HepG2 (cell line): ENCODE results near the gene CCDC181. TPM values are rescaled to one million over a fixed set of nuclear protein-coding genes. Genes with fewer than 3 reads are reported as not detected.

Source experiments
- ATAC-seq: fragments of 200-7000 bp; cut with Tn5 transposase; 3 replicates; pipeline ENCODE4 v1.9.1; 2020; ENCODE audit warnings: mild to moderate bottlenecking, moderate library complexity
- BruUV-seq: library from RNA; stranded (reverse); fragments of 400-500 nt; replicated peaks from 2 replicates; lab custom pipeline; 2021; lab: Mats Ljungman, UMichigan
- CTCF ChIA-PET: fragments of 300-600 bp; formaldehyde crosslinking; extraction: SDS; loops from one replicate; lab custom pipeline; 2021; ENCODE audit warnings: low total read pairs, inconsistent platforms, low intra/inter-chr PET ratio; lab: Yijun Ruan, JAX
- POLR2A ChIA-PET: fragments of 350-600 bp; sonication (Branson Sonifier 250); formaldehyde crosslinking; loops from one replicate; lab custom pipeline; 2020; ENCODE audit warnings: antibody characterized with exemption, inconsistent platforms; lab: Yijun Ruan, JAX
- DNase-seq: peaks from one replicate; pipeline ENCODE4 v3.0.0-alpha.2; 2015; ENCODE audit warnings: low spot score
- FAIRE-seq: peaks from 3 replicates; lab custom pipeline; 2011; peaks lifted over from hg19 to GRCh38; lab: Jason Lieb, UNC
- H2AFZ ChIP-seq: one replicate; pipeline ENCODE4 v1.6.1; 2011; ENCODE audit warnings: low read length, inconsistent platforms
- H3K27ac ChIP-seq: fragments of 300-600 bp; 3 replicates; pipeline ENCODE4 v1.8.0; 2011; ENCODE audit warnings: mixed run types, mild to moderate bottlenecking, mixed read lengths, low read length, inconsistent platforms; ENCODE audit not compliant: insufficient read depth; ENCODE audit errors: extremely low read length
- H3K27me3 ChIP-seq, 2 experiments: fragments of 200-600 bp in 1 of 2; 2 replicates in 1 of 2; 3 replicates in 1 of 2; pipeline versions ENCODE4 v1.6.0 to v1.8.0; 2011; ENCODE audit warnings: low read length in 2 of 2, mild to moderate bottlenecking in 2 of 2, moderate library complexity in 2 of 2, inconsistent platforms in 1 of 2; ENCODE audit not compliant: insufficient read depth in 2 of 2, control insufficient read depth in 1 of 2
- H3K36me3 ChIP-seq, 2 experiments: fragments of 200-600 bp in 1 of 2; replicated peaks in 1 of 2; 2 replicates in 1 of 2; 3 replicates in 1 of 2; pipeline versions ENCODE4 v1.5.1 to v1.8.0; 2011; ENCODE audit warnings: low read length in 2 of 2, inconsistent platforms in 1 of 2; ENCODE audit not compliant: insufficient read depth in 2 of 2, control insufficient read depth in 1 of 2
- H3K4me1 ChIP-seq: 2 replicates; pipeline ENCODE4 v1.5.1; 2012; ENCODE audit warnings: low read length, inconsistent platforms; ENCODE audit not compliant: insufficient read depth
- H3K4me2 ChIP-seq: 2 replicates; pipeline ENCODE4 v1.6.0; 2011; ENCODE audit warnings: low read depth, low read length, inconsistent platforms
- H3K4me3 ChIP-seq, 3 experiments: fragments of 200-600 bp in 1 of 3; sonication (generic), shearing (Covaris generic) in 1 of 3; replicated peaks in 1 of 3; 2 replicates each; pipeline ENCODE4 v1.5.1; 2011 to 2016; ENCODE audit warnings: low read length in 3 of 3, inconsistent platforms in 2 of 3, low read depth in 2 of 3, mild to moderate bottlenecking in 2 of 3, control low read depth in 1 of 3, mixed read lengths in 1 of 3; ENCODE audit not compliant: insufficient read depth in 1 of 3
- H3K79me2 ChIP-seq: one replicate; pipeline ENCODE4 v1.6.1; 2011; ENCODE audit warnings: low read length, inconsistent platforms; ENCODE audit not compliant: insufficient read depth
- H3K9ac ChIP-seq: 2 replicates; pipeline ENCODE4 v1.6.0; 2011; ENCODE audit warnings: mild to moderate bottlenecking, low read depth, low read length, inconsistent platforms; ENCODE audit not compliant: insufficient read depth
- H3K9me3 ChIP-seq: 2 replicates; pipeline ENCODE4 v1.5.1; 2012; ENCODE audit warnings: mild to moderate bottlenecking, low read length
- H4K20me1 ChIP-seq: 2 replicates; pipeline ENCODE4 v1.6.0; 2011; ENCODE audit warnings: inconsistent platforms, mild to moderate bottlenecking, low read length, moderate library complexity; ENCODE audit not compliant: insufficient read depth
- CBFB ChIP-seq: sonication (generic); formaldehyde crosslinking; IDR thresholded peaks from 2 replicates; pipeline ENCODE4 v1.4.0; 2020; ENCODE audit warnings: missing genetic modification reagents
- DNMT3B ChIP-seq: conservative IDR thresholded peaks from 2 replicates; pipeline ENCODE4 v1.6.1; 2016; ENCODE audit warnings: missing biosample characterization, control low read depth
- GATAD2A ChIP-seq: IDR thresholded peaks from 2 replicates; pipeline ENCODE4 v1.6.1; 2016
- KAT8 ChIP-seq: IDR thresholded peaks from 2 replicates; pipeline ENCODE4 v1.6.1; 2016; ENCODE audit warnings: missing genetic modification reagents, missing compliant biosample characterization
- REL ChIP-seq: sonication (generic); formaldehyde crosslinking; conservative IDR thresholded peaks from 2 replicates; pipeline ENCODE4 v1.8.0; 2022; ENCODE audit warnings: mild to moderate bottlenecking, missing genetic modification reagents, moderate library complexity
- RFXANK ChIP-seq: IDR thresholded peaks from 2 replicates; pipeline ENCODE4 v1.6.1; 2016
- SMAD1 ChIP-seq: sonication (generic); formaldehyde crosslinking; IDR thresholded peaks from 2 replicates; pipeline ENCODE4 v1.4.0; 2020; ENCODE audit warnings: missing genetic modification reagents, low read depth, mild to moderate bottlenecking, borderline replicate concordance
- SMC3 ChIP-seq: IDR thresholded peaks from 2 replicates; pipeline ENCODE4 v1.6.1; 2011; ENCODE audit warnings: low read length, improper control_type of control experiment
- ZBTB7A ChIP-seq: sonication (generic); formaldehyde crosslinking; IDR thresholded peaks from 2 replicates; pipeline ENCODE4 v1.8.0; 2022; ENCODE audit warnings: mild to moderate bottlenecking, missing genetic modification reagents
- ZNF761 ChIP-seq: sonication (generic); formaldehyde crosslinking; conservative IDR thresholded peaks from 2 replicates; pipeline ENCODE4 v1.4.0; 2020; ENCODE audit warnings: mild to moderate bottlenecking, missing genetic modification reagents
- WGBS: methylation state at CpG from one replicate; pipeline ENCODE4 v1.1.6; 2017; ENCODE audit warnings: low lambda C conversion rate; 5-methylcytosine and 5-hydroxymethylcytosine counted together
- in situ Hi-C: cut with HindIII; loops from 2 replicates; pipeline ENCODE4 v1.10.0; 2017; ENCODE audit warnings: low pct_unique_long_range_greater_than_20kb; ENCODE audit not compliant: extremely low pct_ligation_motif_present
- intact Hi-C: fragments of 100-400 bp; cut with micrococcal nuclease; formaldehyde crosslinking; loops from one replicate; pipeline ENCODE4 v1.10.0; 2022; ENCODE audit not compliant: unreplicated experiment
- polyA plus RNA-seq, 8 experiments: library from polyadenylated mRNA; depleted of rRNA in 3 of 8; stranded (reverse) in 7 of 8; unstranded in 1 of 8; fragments of >200 nt; fragmentation: Illumina TruSeq in 4 of 8; extraction: Trizol in 4 of 8; gene quantifications; 2 replicates each; pipeline versions ENCODE4 v1.2.1 to v1.2.3, GENCODE V29; 2011 to 2016; ENCODE audit warnings: low read depth in 4 of 8, missing spikeins in 1 of 8, mixed read lengths in 1 of 8; ENCODE audit not compliant: insufficient read depth in 1 of 8
- total RNA-seq, 5 experiments: library from RNA; depleted of rRNA; stranded (reverse); fragments of >200 nt; fragmentation: Illumina TruSeq; extraction: Trizol; gene quantifications; 2 replicates each; pipeline ENCODE4 v1.2.3, GENCODE V29; 2016; ENCODE audit warnings: low read depth in 1 of 5
- TF ChIP-seq, protein P1 (sequence below): IDR thresholded peaks from 2 replicates; pipeline ENCODE4 v1.4.0; 2020; ENCODE audit warnings: mild to moderate bottlenecking, missing genetic modification reagents
- TF ChIP-seq, protein P2 (sequence below): sonication (generic); formaldehyde crosslinking; IDR thresholded peaks from 2 replicates; pipeline ENCODE4 v1.9.0; 2021; ENCODE audit warnings: missing genetic modification reagents, borderline replicate concordance
- TF ChIP-seq, protein P3 (sequence below): sonication (generic); formaldehyde crosslinking; IDR thresholded peaks from 2 replicates; pipeline ENCODE4 v1.5.0; 2020; ENCODE audit warnings: missing genetic modification reagents

CCDC181 gene
- total and polyA plus RNA-seq, 2 of the 13 experiments (the other 11 are each of a cell fraction or from before 2014, with no cell fraction given), result 0.07 TPM; not detected in 1

DNA sequence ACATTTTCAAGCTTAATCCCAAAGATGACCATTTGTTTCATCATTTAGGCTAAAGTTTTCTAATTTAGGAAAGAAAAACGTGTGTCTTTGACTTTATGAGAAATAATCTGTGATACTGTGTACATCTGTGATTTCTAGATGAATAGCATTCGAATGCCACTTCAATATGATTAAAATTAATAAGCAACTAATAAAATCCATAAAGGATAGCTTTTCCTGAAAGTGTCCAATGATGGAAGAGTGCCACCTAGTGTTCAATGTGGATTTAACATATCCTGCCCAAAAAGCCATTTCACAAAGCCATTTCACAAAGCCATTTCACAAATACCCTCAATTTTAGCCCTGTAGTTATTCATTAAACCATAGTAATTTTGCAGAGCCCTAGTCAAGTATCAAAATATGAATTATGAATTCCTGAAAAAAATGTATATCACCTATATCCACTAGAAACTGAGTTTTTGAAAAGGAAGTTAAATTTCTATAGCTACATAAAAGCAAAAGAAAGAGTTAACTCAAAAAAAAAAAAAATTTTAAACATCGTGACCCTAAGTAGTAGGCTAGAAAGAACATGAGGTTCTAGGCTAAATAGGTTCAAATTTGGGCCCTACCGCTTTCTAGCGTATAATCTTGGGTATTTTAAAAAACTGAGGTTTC, 78.8 kb downstream of the CCDC181 start (continued):
- TF ChIP-seq SMC3 (peak; percentile 90), KAT8 (CRISPR knock-in tag) (peak; percentile 38; the same call in 1 of the 2 replicates), GATAD2A (peak; percentile 49; the same call in 1 of the 2 replicates)
- TF ChIP-seq, protein P1, sequence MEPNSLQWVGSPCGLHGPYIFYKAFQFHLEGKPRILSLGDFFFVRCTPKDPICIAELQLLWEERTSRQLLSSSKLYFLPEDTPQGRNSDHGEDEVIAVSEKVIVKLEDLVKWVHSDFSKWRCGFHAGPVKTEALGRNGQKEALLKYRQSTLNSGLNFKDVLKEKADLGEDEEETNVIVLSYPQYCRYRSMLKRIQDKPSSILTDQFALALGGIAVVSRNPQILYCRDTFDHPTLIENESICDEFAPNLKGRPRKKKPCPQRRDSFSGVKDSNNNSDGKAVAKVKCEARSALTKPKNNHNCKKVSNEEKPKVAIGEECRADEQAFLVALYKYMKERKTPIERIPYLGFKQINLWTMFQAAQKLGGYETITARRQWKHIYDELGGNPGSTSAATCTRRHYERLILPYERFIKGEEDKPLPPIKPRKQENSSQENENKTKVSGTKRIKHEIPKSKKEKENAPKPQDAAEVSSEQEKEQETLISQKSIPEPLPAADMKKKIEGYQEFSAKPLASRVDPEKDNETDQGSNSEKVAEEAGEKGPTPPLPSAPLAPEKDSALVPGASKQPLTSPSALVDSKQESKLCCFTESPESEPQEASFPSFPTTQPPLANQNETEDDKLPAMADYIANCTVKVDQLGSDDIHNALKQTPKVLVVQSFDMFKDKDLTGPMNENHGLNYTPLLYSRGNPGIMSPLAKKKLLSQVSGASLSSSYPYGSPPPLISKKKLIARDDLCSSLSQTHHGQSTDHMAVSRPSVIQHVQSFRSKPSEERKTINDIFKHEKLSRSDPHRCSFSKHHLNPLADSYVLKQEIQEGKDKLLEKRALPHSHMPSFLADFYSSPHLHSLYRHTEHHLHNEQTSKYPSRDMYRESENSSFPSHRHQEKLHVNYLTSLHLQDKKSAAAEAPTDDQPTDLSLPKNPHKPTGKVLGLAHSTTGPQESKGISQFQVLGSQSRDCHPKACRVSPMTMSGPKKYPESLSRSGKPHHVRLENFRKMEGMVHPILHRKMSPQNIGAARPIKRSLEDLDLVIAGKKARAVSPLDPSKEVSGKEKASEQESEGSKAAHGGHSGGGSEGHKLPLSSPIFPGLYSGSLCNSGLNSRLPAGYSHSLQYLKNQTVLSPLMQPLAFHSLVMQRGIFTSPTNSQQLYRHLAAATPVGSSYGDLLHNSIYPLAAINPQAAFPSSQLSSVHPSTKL, result 0 out of 2 replicates have a peak, but pooled peaks have one; percentile 25

DNA sequence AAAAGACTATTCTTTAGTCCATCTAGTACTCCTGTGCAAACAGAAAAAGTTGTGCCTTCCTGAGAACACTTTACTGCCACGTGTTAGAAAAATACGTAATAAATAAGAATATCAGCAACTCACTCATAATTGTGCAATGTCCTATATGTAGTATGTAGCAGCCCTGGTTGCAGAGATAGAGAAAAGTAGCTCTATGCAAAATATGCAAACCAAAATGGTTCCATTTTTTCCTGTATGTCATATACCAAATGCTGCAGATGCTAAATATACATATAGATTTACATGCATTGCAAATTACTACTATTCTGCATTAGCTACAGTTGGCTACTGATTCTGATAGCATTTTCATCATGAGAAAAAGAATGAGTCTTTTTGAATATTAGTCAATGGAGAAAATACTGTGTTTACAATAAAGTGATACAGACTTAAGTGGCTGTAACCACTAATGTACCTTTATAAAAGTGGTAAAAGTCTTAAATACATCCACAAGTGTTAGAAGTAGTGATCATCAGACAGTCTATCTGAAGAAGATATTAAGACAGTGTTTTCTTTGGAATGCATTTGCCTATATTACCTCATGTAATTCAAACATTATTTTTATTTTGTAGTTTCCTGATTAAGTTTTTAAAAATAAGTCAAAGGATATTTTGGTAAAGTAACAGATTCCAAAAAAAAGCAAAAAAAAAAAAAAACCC, 79.4 kb downstream of the CCDC181 start:
- 90% methylated on average over 2 of the region's 2 CpGs for WGBS
- ATAC-seq, result no peak
- CTCF ChIA-PET, result interaction anchor here (1.2 to 2.2 kb wide), 3 partner anchors 360 to 744 kb away, joined by 3 to 13 read pairs (median 6); no protein-coding TSS in a partner anchor
- no peak overlapping the region for H3K27ac ChIP-seq
- FAIRE-seq, result no peak
- no peak overlapping the region for H3K9ac ChIP-seq
- intact Hi-C loops, result loop anchor here (1.0 to 5.0 kb wide), 5 partner anchors 77 to 745 kb away; partner anchors contain the start of gene ATP1B1
- H3K4me1 ChIP-seq, result peaks cover 14% of the 10 kb centered on the region
- DNase-seq, result no peak
- H3K9me3 ChIP-seq, result no peaks in the 10 kb centered on the region
- no TSS peak for BruUV-seq
- in situ Hi-C loops, result loop anchor here (5.0 to 10.0 kb wide), 2 partner anchors 223 to 736 kb away; no protein-coding TSS in a partner anchor
- no peaks in the 10 kb centered on the region for H3K27me3 ChIP-seq
- H3K4me2 ChIP-seq, result no peak overlapping the region
- H3K4me3 ChIP-seq, result no peak overlapping the region
- POLR2A ChIA-PET, result interaction anchor here (0.9 to 1.2 kb wide), 5 partner anchors 236 to 744 kb away, joined by 3 to 4 read pairs (median 3); no protein-coding TSS in a partner anchor
- no peaks in the 10 kb centered on the region for H3K36me3 ChIP-seq
- H4K20me1 ChIP-seq, result no peaks in the 10 kb centered on the region
- H2AFZ ChIP-seq, result no peak overlapping the region
- H3K79me2 ChIP-seq, result no peaks in the 10 kb centered on the region
- no peak for TF ChIP-seq RFXANK (CRISPR knock-in tag)
- no peak for TF ChIP-seq CBFB
- no peak for TF ChIP-seq ZBTB7A (CRISPR knock-in tag)
- TF ChIP-seq, protein P2, sequence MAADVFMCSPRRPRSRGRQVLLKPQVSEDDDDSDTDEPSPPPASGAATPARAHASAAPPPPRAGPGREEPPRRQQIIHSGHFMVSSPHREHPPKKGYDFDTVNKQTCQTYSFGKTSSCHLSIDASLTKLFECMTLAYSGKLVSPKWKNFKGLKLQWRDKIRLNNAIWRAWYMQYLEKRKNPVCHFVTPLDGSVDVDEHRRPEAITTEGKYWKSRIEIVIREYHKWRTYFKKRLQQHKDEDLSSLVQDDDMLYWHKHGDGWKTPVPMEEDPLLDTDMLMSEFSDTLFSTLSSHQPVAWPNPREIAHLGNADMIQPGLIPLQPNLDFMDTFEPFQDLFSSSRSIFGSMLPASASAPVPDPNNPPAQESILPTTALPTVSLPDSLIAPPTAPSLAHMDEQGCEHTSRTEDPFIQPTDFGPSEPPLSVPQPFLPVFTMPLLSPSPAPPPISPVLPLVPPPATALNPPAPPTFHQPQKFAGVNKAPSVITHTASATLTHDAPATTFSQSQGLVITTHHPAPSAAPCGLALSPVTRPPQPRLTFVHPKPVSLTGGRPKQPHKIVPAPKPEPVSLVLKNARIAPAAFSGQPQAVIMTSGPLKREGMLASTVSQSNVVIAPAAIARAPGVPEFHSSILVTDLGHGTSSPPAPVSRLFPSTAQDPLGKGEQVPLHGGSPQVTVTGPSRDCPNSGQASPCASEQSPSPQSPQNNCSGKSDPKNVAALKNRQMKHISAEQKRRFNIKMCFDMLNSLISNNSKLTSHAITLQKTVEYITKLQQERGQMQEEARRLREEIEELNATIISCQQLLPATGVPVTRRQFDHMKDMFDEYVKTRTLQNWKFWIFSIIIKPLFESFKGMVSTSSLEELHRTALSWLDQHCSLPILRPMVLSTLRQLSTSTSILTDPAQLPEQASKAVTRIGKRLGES, result no peak
- no peak for TF ChIP-seq ZNF761 (CRISPR knock-in tag)
- no peak for TF ChIP-seq SMAD1 (CRISPR knock-in tag)
- TF ChIP-seq REL (CRISPR knock-in tag), result no peak
- TF ChIP-seq, protein P3, sequence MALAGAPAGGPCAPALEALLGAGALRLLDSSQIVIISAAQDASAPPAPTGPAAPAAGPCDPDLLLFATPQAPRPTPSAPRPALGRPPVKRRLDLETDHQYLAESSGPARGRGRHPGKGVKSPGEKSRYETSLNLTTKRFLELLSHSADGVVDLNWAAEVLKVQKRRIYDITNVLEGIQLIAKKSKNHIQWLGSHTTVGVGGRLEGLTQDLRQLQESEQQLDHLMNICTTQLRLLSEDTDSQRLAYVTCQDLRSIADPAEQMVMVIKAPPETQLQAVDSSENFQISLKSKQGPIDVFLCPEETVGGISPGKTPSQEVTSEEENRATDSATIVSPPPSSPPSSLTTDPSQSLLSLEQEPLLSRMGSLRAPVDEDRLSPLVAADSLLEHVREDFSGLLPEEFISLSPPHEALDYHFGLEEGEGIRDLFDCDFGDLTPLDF, result no peak
- no peak for TF ChIP-seq DNMT3B (CRISPR knock-in tag)
